Putamen (tissue), 1 donor: ENCODE data around the gene SNX32.
A peak's percentile ranks its signal among the peaks of the same experiment; 100 is the strongest.

Experiments used
- DNase-seq: peaks from one replicate; pipeline ENCODE4 v3.0.0-alpha.2; 2016; ENCODE audit warnings: low spot score

Gene SNX32

GRCh38 chr11:65797711-65798110 lies 36.1 kb upstream of the SNX32 start:
- DNase-seq: no peak

DNA sequence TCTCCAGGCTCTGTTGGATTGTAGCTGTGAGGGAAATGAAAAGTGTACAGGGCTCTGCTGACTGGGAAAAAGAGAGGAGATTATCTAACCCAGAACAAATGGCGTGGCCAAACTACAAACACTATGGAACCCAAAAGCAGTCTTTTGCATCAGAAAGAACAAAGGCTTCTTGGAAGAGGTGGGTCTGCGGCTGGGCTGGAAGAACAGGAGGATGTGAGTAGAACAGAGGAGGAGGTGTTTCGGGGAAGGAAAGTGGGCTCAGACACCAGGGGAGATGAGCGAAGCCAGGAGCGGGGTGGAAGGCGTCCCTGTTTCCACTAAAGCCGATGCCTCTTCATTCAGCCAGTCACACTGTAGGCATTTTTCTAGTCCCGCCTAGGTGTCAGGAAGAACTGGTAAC lies 34.9 kb upstream of the SNX32 start:
- DNase-seq: no peak

DNA sequence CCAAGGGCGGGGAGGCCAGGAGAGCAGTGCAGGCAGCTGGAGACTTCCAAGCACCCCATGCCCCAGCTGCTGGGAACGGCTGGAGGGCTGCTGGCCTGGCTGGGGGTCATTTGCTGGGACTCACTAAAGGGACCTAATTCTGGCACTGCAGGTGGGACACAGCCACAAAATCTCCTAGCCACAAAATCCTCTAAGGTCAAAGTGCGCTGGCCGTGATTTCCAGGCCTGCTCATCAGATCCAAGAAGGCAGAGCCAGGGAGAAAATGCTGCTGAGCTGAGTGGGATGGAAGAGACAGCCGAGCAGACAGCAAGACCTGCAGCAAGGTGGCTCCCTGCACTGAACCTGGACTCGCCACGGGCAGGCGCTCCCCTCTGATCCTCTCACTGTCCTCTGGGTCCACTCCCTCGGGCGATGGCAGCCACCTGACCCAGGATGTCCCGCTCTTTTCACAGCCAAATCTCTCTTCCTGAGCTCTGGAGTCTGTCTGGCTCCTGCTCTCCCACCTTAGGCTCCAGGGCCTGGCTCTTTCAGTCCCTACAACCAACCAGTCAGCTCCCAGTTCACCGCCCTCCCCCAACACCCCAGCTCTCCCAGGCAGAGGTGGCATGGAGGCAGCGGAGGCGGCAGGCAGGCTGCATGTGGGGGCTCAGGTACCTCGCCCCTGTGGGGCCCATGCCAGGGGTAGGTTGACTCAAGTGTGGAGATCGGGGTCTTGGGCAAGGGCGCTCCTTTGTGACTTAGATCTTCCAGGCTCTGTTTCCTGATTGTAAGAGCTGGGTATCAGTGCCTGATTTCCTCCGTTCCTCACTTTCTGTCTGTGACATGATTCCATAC lies 32.4 kb upstream of the SNX32 start:
- DNase-seq: no peak

GRCh38 chr11:65802841-65803240 lies 30.9 kb upstream of the SNX32 start:
- no peak for DNase-seq

DNA sequence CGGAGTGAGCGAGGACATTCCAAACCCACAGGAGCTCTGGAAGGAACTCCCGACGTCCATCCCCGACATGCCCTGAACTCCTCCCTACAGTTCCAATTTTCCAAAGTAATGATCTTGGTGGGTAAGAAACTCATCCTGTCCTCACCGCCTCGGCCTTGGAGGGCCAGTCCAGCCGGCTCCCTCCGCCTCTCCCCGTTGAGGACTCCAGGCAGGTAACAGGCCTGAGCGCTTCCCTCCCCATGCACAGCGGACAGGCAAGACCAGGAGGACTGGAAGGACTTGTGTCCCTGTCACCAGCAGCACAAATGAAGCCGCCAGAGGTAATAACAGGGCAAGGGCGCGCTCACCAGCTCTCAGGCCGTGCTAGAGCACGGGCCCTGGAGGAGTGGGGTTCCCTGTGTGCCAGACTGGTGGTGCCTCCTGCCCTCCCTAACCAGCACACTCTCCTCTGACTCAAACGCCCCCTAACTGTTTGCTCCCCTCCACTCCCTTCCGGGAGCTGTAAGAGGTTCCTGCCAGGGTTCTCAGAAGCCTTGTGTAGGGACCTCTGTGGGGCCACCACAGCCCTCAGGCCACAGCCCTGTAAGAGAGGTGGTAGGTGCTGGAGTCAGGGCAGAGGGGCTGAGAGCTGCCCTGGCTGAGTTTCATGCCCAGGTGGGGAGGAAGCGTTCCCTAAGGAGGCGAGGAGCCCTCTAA lies 29.8 kb upstream of the SNX32 start:
- no peak for DNase-seq

- DNase-seq: no peak
These were observed 26.8 kb upstream of the SNX32 start for GRCh38 chr11:65806979-65807378.

- DNase-seq: no peak
These were observed 24.9 kb upstream of the SNX32 start for GRCh38 chr11:65808744-65809341.

GRCh38 chr11:65809496-65809895 lies 24.3 kb upstream of the SNX32 start:
- DNase-seq: no peak

DNA sequence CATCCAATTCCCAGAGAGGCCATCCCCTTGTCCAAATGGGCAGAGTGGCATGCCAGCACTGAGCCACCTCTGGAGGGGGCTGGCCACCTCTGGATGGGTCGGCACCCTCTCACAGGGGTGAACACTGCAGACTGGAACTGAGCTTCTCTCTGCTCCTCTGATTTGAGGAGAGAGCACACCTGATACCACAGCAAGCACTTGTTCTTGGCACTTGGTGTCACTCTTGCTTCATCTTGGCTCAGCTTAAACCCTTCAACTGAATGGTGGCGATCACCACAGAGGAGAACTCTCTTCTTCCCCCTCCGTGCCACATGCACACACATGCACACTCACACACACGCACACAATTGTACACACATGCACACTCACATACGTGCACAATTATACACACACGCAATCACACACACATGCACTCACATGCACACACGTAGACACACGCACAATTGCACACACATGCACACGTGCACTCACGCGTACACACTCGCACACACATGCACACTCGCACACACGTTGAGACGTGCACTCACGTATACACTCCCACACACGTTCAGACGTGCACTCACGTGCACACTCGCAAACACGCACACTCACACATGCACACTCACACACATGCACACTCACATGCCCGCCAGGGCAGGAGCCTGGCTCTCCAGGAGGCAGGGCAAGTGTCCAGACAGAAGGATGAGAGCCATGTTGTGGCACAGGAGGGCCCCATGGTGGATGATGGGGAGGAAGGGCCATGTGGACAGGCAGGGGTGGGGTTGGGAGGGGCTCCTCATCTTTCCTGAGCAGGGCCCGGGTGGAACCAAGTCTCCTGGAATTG lies 23.5 kb upstream of the SNX32 start:
- DNase-seq: no peak

DNA sequence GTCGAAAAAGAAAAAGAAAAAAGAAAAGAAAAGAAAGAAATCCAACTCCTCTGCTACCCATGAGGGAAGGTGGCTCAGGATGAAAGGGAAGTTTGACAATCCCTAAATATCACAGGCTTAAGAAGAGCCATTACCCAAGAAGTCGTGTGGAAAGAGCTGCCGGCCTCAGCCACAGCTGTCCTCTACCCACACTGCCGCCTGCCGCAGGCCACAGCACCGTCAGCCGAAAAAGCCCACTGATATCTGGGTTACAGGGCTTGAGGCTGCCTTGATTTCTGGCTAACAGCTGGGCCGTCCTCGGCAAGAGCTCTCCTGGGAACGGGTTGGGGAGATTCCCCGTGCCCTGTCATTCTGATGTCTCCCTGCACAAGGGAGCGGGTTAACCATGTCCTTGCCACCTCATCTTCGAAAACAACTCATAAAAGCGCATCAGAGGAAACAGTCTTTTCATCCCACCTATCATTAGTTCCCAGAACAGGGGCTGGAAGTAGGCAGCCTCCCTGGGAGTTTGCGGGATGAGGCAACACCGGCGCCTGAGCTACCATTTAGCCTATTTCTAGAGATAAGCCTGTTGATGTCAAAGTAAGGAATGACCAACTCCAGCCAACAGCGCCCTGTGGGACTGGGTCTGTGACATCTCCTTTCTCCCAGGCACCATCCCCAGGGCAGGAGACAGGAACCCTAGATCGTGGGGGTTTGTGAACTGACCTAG lies 21.8 kb upstream of the SNX32 start:
- DNase-seq: no peak

DNA sequence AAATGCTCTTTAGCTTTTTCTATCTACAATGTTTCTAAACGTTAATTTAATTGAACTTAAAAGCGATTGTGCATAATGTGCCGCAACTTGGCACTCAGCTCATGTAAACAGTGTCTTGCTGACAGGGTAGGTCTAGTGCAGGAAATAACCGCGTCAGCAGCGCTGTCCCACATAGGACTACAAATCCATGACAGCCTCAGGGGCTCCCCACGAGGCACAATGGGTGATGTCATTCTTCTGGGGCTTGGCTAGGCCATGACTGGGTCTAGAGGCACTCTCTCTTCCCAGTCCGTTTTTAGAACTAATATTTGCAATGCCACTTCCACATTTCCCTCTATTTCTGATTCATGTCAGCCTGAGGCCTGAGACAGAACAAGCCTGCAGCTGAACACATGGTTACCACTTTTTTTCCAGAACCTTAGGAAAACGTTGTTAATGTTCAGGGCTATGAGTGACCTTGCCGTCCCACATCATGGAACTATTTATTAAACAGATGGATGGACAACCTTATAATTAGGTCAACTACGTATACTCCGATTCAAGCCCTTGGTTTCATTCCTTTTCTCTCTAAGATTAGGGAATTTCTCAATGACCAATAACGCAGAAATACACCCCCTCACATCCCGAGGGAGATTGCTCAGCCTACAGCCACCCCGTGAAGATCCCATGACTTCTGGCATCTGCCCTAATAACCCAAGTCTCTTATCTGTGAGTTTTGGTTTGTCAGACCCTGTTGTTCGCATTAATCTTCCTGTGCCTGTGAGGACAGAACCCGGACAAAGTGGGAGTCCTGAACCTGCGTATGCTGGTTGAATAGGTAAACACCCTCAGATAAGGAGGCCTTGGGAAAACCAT lies 19.4 kb upstream of the SNX32 start:
- no peak for DNase-seq

GRCh38 chr11:65814986-65815565 lies 18.7 kb upstream of the SNX32 start:
- DNase-seq: no peak

GRCh38 chr11:65816696-65817095 lies 17.1 kb upstream of the SNX32 start:
- no peak for DNase-seq

GRCh38 chr11:65817312-65817834 lies 16.4 kb upstream of the SNX32 start:
- DNase-seq: no peak

- DNase-seq: peak; percentile 87
These were observed 15.7 kb upstream of the SNX32 start for GRCh38 chr11:65817835-65818680.

DNA sequence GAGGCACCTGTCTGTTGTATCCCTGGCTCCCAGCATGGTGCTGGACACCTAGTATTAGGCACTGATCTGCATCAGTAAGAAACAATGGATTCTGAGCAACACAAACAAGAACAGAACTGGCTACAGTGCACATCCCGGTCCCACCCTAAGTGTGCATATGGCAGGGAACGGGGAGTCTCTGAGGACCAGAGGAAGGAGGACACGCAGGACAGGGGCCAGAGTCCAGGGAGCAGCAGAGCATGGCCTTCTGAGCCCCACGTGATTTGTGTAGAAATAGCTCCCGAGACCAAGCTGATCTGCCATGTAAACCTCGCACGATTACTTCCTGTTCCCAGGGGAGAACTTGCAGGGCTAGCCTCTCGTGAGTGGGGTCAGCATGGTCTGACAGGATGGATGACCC lies 12.7 kb upstream of the SNX32 start:
- no peak for DNase-seq

DNA sequence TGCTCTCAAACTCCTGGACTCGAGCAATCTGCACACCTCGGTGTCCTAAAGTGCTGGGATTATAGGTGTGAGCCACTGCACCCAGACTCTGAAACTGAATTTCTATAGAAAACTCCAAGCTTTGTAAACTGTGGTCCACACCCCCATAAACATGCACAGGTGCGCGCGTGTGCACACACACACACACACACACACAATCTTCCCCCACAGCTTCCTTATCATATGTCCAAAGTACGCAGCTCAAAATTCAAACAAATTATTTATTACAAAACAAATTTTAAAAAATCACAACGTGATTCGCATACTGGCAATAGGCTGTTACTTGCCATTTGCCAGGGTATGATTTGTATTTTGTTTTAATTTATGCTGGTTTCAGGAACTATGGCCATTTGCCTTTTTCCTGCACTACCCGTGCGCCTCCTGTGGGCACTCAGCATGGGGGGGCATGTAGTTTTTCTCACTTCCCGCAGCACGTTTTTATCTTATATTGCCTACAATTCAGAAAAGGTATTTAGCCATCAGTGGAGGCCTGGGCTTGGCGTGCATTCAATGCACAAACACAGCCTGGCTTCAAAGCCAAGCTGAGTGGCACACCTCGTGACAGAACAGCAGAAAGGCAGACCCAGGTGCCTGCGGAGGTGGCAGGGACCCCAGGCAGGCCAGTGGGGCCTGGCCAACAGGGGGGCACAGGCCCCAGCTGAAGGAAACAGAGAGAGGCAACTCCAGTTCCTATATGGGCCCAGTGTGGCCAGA lies 10.8 kb upstream of the SNX32 start:
- DNase-seq: no peak

- DNase-seq: no peak
These were observed 6.6 kb upstream of the SNX32 start for GRCh38 chr11:65826984-65827735.
